Measurements from ENCODE around the gene CCBE1.

Gene CCBE1

GRCh38 chr18:59617468-59617932 is 79.7 kb downstream of the CCBE1 start:
- no peak overlapping the region for H3K4me3 ChIP-seq (ENCODE audit: low read depth, low read length)
- no peak for DNase-seq (ENCODE audit: low read depth)
- TF ChIP-seq CTCF (IDR thresholded peaks at IDR 0.05; ENCODE audit: insufficient read depth, low read depth, low read length, missing control alignments), result no peak

GRCh38 chr18:59616501-59616900 is 80.7 kb downstream of the CCBE1 start:
- DNase-seq (ENCODE audit: low read depth), result no peak
- TF ChIP-seq CTCF (IDR thresholded peaks at IDR 0.05; ENCODE audit: insufficient read depth, low read depth, low read length, missing control alignments), result no peak
- no peak overlapping the region for H3K4me3 ChIP-seq (ENCODE audit: low read depth, low read length)

- no peak for TF ChIP-seq CTCF (IDR thresholded peaks at IDR 0.05; ENCODE audit: insufficient read depth, low read depth, low read length, missing control alignments)
- H3K4me3 ChIP-seq (ENCODE audit: low read depth, low read length), result no peak overlapping the region
- no peak for DNase-seq (ENCODE audit: low read depth)
These were observed 83.3 kb downstream of the CCBE1 start for GRCh38 chr18:59613903-59614302.

- TF ChIP-seq CTCF (IDR thresholded peaks at IDR 0.05; ENCODE audit: insufficient read depth, low read depth, low read length, missing control alignments), result no peak
- no peak for DNase-seq (ENCODE audit: low read depth)
These were observed 84.8 kb downstream of the CCBE1 start for GRCh38 chr18:59612381-59612780.

GRCh38 chr18:59610546-59611140 is 86.6 kb downstream of the CCBE1 start:
- no peak overlapping the region for H3K4me3 ChIP-seq (ENCODE audit: low read depth, low read length)
- no peak for DNase-seq (ENCODE audit: low read depth)
- no peak for TF ChIP-seq CTCF (IDR thresholded peaks at IDR 0.05; ENCODE audit: insufficient read depth, low read depth, low read length, missing control alignments)

More at GRCh38 chr18:59612381-59612780, 84.8 kb downstream of the CCBE1 start:
- no peak overlapping the region for H3K4me3 ChIP-seq (ENCODE audit: low read depth, low read length)

GRCh38 chr18:59609654-59610053 is 87.6 kb downstream of the CCBE1 start:
- H3K4me3 ChIP-seq (ENCODE audit: low read depth, low read length), result no peak overlapping the region
- no peak for DNase-seq (ENCODE audit: low read depth)
- TF ChIP-seq CTCF (IDR thresholded peaks at IDR 0.05; ENCODE audit: insufficient read depth, low read depth, low read length, missing control alignments), result no peak

- H3K4me3 ChIP-seq (ENCODE audit: low read depth, low read length), result no peak overlapping the region
- no peak for TF ChIP-seq CTCF (IDR thresholded peaks at IDR 0.05; ENCODE audit: insufficient read depth, low read depth, low read length, missing control alignments)
- no peak for DNase-seq (ENCODE audit: low read depth)
These were observed 89.8 kb downstream of the CCBE1 start for GRCh38 chr18:59607471-59607870.

Measured in GM12865 (cell line).